Measurements from ENCODE around the gene MLXIP.

Gene MLXIP

DNA sequence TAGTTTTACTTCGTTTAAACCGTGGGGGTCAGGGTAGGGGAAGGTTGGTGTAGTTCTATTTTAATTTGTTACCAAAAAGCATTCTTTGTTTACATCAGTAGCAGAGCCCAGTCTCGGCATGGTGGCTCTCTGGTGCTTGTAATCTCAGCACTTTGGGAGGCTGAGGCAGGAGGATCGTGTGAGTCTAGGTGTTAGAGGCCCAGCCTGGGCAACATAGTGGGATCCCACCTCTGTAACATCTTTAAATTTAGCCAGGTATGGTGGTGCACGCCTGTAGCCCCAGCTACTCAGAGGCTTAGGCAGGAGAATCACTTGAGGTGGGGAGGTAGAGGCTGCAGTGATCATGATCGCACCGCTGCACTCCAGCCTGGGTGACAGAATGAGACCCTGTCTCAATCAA is 106.5 kb downstream of the MLXIP start:
- Histone ChIP-seq H4K20me1 (ENCODE audit: low read depth, low read length) (no peaks in the 10 kb centered on the region), H3K36me3 (ENCODE audit: low read length) (no peaks in the 10 kb centered on the region), H3K27me3 (ENCODE audit: low read length) (no peaks in the 10 kb centered on the region), H3K79me2 (ENCODE audit: insufficient read depth, low read length) (no peaks in the 10 kb centered on the region), H3F3A (ENCODE audit: insufficient read depth) (no peaks in the 10 kb centered on the region), H3K9ac (ENCODE audit: low read length) (no peak overlapping the region), H3K4me2 (ENCODE audit: low read depth, low read length, poor library complexity, severe bottlenecking) (no peak overlapping the region), H3K9me3 (ENCODE audit: insufficient read depth, low read length) (no peaks in the 10 kb centered on the region), H3K27ac (ENCODE audit: low read depth, low read length) (no peak overlapping the region), H2AFZ (ENCODE audit: low read depth, low read length, severe bottlenecking) (no peak overlapping the region), H3K9me2 (replicated peaks; ENCODE audit: insufficient read depth, low read length) (no peaks in the 10 kb centered on the region), H3K4me3 (ENCODE audit: insufficient read depth, low read length, poor library complexity, severe bottlenecking) (no peak overlapping the region)
- no peak for TF ChIP-seq EZH2phosphoT487 (conservative IDR thresholded peaks at IDR 0.05; ENCODE audit: low read length)
- no peak for TF ChIP-seq CTCF (IDR thresholded peaks at IDR 0.05; ENCODE audit: insufficient read depth, low read length, poor library complexity, severe bottlenecking)

DNA sequence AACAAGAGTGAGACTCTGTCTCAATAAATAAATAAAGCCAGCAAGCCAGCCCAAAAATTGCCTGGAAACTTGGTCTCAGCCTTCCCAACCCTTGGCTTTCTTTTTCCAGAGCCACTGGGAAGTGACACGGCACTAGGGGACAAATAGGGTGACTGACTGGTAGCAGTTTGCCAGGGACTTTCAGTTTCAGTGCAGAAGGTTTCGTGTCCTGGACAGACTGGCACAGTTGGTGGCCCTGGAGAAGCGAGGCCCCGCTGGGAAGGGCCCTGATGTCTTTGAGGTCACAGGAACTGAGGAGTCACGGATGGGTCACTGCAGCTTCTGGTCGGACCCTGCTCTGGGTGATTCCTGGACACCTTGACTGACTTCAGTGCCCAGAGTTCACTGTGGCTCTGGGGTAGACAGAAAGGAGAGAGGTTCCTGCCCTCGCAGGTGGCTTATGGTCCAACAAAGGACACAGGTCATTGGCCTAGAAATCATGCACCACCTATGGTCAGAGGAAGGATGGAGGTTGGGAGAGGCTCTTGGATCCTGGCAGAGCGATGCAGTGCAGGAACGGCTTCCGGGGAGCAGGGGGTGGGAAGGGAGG is 107.0 kb downstream of the MLXIP start:
- Histone ChIP-seq H3K36me3 (ENCODE audit: low read length) (no peaks in the 10 kb centered on the region), H3F3A (ENCODE audit: insufficient read depth) (no peaks in the 10 kb centered on the region), H3K79me2 (ENCODE audit: insufficient read depth, low read length) (no peaks in the 10 kb centered on the region), H3K27me3 (ENCODE audit: low read length) (no peaks in the 10 kb centered on the region), H4K20me1 (ENCODE audit: low read depth, low read length) (no peaks in the 10 kb centered on the region), H3K27ac (ENCODE audit: low read depth, low read length) (no peak overlapping the region), H2AFZ (ENCODE audit: low read depth, low read length, severe bottlenecking) (no peak overlapping the region), H3K4me3 (ENCODE audit: insufficient read depth, low read length, poor library complexity, severe bottlenecking) (no peak overlapping the region), H3K4me2 (ENCODE audit: low read depth, low read length, poor library complexity, severe bottlenecking) (no peak overlapping the region), H3K9me2 (replicated peaks; ENCODE audit: insufficient read depth, low read length) (no peaks in the 10 kb centered on the region), H3K9me3 (ENCODE audit: insufficient read depth, low read length) (no peaks in the 10 kb centered on the region), H3K9ac (ENCODE audit: low read length) (no peak overlapping the region)
- no peak for TF ChIP-seq CTCF (IDR thresholded peaks at IDR 0.05; ENCODE audit: insufficient read depth, low read length, poor library complexity, severe bottlenecking)
- no peak for TF ChIP-seq EZH2phosphoT487 (conservative IDR thresholded peaks at IDR 0.05; ENCODE audit: low read length)

- no peak overlapping the region for H3K4me2 ChIP-seq (ENCODE audit: low read depth, low read length, poor library complexity, severe bottlenecking)
- no peaks in the 10 kb centered on the region for H3K9me2 ChIP-seq (replicated peaks; ENCODE audit: insufficient read depth, low read length)
- H3K27ac ChIP-seq (ENCODE audit: low read depth, low read length) = no peak overlapping the region
- no peaks in the 10 kb centered on the region for H3K36me3 ChIP-seq (ENCODE audit: low read length)
- H3K79me2 ChIP-seq (ENCODE audit: insufficient read depth, low read length) = no peaks in the 10 kb centered on the region
- no peak overlapping the region for H2AFZ ChIP-seq (ENCODE audit: low read depth, low read length, severe bottlenecking)
- H3F3A ChIP-seq (ENCODE audit: insufficient read depth) = no peaks in the 10 kb centered on the region
- H3K9ac ChIP-seq (ENCODE audit: low read length) = no peak overlapping the region
- TF ChIP-seq CTCF (IDR thresholded peaks at IDR 0.05; ENCODE audit: insufficient read depth, low read length, poor library complexity, severe bottlenecking) (no peak), EZH2phosphoT487 (conservative IDR thresholded peaks at IDR 0.05; ENCODE audit: low read length) (no peak)
- no peak overlapping the region for H3K4me3 ChIP-seq (ENCODE audit: insufficient read depth, low read length, poor library complexity, severe bottlenecking)
- H4K20me1 ChIP-seq (ENCODE audit: low read depth, low read length) = no peaks in the 10 kb centered on the region
- H3K27me3 ChIP-seq (ENCODE audit: low read length) = no peaks in the 10 kb centered on the region
- H3K9me3 ChIP-seq (ENCODE audit: insufficient read depth, low read length) = no peaks in the 10 kb centered on the region
Measured at GRCh38 chr12:122187466-122187865, 108.9 kb downstream of the MLXIP start.
